ENCODE results near the gene PKN3. TPM values are rescaled to one million over a fixed set of nuclear protein-coding genes. Genes with fewer than 3 reads are reported as not detected.

The PKN3 gene
- total RNA-seq, 1 donor: 3.6 TPM

DNA sequence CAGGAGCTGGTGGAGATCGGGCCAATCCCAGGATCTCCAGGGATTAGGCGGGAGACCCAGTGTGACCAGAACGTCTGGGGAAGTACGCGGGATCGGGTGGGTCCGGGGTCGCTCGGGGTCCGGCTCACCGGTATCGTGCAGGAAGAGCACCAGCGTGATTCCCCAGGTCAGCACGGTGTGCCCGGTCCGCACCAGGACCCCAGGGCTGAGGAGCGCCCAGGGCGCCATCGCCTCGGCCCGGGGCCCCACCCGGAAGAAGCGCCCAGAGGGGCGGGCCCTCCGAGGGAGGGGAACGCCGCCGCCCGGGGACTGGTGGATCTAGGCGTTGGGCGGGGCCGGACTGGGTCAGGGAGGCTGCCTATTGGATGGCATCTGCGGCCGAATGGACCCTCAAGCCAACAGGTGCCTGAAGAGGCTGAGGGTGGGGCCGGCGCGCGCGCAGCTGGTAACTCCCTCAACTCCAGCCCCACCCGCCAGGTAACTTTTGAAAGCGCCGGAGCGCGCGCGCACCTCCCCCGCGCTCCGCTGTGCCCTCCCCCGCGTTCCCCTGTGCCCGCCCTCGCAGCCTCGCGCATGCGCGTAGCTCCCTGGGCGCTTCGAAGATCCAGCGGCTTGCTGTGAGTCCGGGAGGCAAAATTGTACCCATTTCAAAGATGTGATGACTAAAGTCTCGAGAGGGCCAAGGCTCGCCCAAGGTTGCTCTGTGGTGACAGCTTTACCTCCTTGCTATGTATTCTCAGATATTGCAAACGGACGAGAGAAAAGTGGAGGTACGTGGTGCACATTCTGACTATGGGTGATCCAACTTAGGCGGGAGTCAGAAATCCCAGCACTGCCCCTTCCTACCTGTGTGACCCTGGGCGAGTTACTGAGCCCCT, 21.8 kb downstream of the PKN3 start, which contains the start of gene ZDHHC12:
ZDHHC12 (minus strand) TSS at position 262 of the 878 bp plus-strand sequence; CDS start at position 228, 34 bp downstream.
- DNase-seq (ENCODE audit: low read depth): peak; percentile 84
- TF ChIP-seq, protein P1, sequence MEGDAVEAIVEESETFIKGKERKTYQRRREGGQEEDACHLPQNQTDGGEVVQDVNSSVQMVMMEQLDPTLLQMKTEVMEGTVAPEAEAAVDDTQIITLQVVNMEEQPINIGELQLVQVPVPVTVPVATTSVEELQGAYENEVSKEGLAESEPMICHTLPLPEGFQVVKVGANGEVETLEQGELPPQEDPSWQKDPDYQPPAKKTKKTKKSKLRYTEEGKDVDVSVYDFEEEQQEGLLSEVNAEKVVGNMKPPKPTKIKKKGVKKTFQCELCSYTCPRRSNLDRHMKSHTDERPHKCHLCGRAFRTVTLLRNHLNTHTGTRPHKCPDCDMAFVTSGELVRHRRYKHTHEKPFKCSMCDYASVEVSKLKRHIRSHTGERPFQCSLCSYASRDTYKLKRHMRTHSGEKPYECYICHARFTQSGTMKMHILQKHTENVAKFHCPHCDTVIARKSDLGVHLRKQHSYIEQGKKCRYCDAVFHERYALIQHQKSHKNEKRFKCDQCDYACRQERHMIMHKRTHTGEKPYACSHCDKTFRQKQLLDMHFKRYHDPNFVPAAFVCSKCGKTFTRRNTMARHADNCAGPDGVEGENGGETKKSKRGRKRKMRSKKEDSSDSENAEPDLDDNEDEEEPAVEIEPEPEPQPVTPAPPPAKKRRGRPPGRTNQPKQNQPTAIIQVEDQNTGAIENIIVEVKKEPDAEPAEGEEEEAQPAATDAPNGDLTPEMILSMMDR (IDR thresholded peaks at IDR 0.05; ENCODE audit: insufficient read depth, low read length): no peak
- H3K4me3 ChIP-seq (ENCODE audit: low read depth, low read length): peak within 1 kb of the TSS; percentile 78

DNA sequence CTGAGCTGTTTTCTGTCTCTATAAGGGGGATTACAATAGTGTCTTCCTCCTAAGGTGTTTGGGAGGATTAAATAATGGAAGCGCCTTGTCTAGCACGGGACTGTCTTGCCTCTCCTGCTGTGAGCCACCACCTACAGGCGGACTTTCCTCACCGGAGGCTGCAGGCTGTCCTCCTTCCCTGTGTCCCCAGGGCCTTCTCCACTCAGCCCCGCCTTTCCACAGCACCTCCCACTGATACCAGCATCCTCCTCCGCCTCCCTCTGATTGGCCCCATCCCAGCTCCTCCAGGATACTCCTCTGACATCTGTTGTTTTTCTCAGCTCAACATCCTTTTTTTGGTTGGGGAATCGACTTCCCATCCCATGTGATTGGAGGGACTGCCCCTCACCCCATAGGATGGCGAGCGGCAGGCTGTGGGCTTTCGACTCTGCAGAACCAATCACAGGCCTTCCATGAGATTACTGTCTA, 22.5 kb downstream of the PKN3 start:
- TF ChIP-seq, protein P1 (IDR thresholded peaks at IDR 0.05; ENCODE audit: insufficient read depth, low read length): no peak
- peak overlapping the region; percentile 78 for H3K4me3 ChIP-seq (ENCODE audit: low read depth, low read length)

DNA sequence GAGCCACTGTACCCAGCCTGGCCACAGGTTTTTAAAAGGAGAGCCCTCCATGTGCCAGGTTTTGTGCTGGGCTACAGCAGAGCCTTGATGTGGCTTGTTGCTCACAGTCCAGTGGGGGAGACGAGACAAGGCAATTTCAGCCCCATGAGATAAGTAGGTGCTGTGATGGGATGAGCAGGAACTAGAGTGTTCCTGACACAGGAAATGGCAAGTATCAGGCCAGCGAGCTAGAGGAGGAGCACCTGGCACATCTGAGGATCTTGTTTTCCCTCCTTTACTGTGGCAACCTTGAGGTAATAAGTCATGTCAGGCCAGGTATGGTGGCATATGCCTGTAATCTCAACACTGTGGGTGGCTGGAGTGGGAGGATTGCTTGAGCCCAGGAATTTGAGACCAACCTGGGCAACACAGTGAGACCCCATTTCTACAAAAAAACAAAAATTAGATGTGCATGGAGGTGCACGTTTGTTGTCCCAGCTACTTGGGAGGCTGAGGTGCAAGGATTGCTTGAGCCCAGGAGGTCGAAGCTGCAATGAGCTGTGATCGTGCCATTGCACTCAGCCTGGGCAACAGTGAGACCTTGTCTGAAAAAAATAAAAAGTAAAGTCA, 25.4 kb downstream of the PKN3 start:
- no peak for DNase-seq (ENCODE audit: low read depth)
- TF ChIP-seq, protein P1 (IDR thresholded peaks at IDR 0.05; ENCODE audit: insufficient read depth, low read length): no peak
- H3K4me3 ChIP-seq (ENCODE audit: low read depth, low read length): no peak overlapping the region

More for the DNA sequence above, 22.5 kb downstream of the PKN3 start:
- peak; percentile 72 for DNase-seq (ENCODE audit: low read depth)

DNA sequence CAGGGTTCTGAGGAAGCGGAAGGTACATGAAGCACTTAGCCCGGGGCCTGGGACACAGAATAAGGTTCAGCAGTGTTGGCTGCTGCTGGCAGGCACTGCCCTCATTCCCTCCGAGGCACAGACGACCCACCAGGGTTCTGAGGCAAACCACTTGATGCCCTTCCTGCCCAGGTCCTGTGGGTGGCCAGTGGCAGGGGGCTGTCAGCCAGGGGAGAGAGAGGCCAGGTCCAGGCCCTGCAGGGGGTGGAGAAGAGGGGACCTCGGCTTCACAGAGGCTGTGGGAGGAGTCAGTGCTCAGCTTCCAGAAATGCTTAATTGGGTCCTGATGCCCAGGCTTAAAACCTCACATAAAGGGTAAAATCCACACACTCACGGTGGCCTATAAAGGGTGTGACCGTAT, 26.0 kb downstream of the PKN3 start:
- H3K4me3 ChIP-seq (ENCODE audit: low read depth, low read length): no peak overlapping the region
- TF ChIP-seq, protein P1 (IDR thresholded peaks at IDR 0.05; ENCODE audit: insufficient read depth, low read length): no peak
- no peak for DNase-seq (ENCODE audit: low read depth)

DNA sequence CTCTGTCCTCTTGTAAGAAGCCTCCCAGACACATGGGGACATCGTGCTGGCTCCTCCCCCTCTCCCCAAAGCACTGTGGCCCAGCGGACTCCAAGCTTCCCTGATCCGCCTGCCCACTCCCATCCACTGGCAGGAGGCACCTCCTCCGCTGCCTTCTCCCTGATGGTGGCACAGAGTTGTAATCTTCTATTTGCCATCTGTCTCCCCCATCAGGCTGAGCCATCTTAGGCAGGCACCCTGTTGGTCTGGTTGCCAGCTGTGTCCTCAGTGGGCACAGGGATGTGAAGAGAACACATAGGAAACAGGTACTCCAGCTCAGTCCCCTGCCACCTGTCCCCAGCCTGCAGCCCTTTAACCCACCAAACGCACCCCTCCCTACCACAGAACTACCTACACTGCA, 27.0 kb downstream of the PKN3 start:
- no peak overlapping the region for H3K4me3 ChIP-seq (ENCODE audit: low read depth, low read length)
- TF ChIP-seq, protein P1 (IDR thresholded peaks at IDR 0.05; ENCODE audit: insufficient read depth, low read length): no peak
- no peak for DNase-seq (ENCODE audit: low read depth)

DNA sequence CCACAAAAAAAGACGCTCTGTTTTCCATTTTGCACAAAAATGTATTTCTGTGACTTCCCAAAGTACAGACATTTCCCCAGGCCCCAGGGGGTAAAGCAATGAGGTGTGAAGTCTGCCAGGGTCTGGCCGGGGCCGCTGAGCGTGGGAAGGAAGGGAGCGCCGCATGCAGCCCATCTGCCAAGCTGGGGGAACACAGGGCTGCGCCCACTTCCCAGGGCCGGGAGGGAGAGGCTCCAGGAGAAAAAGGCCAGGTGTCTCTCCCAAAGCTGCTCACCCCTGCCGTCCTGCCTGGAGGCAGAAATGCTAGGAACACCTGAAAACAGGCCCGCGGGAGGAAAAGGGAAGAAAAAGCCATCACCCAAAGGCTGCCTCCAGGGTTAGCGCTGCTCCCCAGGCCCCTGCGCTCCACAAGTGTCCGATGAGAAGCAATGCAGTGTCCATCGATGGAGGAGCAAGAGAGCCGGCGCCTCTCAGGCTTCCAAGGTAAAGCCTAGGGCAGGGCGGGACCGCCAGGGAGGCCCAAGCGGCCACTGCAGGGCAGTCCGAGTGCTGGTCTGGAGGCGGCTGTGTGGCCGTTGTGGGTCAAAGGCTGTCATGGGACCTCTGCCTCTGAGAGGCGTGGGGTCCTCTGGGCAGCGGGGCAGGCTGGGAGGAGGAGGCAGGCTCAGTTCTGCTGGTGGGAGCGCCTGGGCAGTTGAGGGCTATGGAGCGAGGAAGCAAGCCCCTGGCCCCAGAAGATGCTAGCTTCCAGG, 27.6 kb downstream of the PKN3 start:
- TF ChIP-seq, protein P1 (IDR thresholded peaks at IDR 0.05; ENCODE audit: insufficient read depth, low read length): no peak
- no peak overlapping the region for H3K4me3 ChIP-seq (ENCODE audit: low read depth, low read length)
- DNase-seq (ENCODE audit: low read depth): no peak

Measured in fibroblast of the aortic adventitia (primary cell).